ENCODE measurements around the gene DHRSX.
"Not testable (repeated sequence)": the region's sequence is repeated elsewhere in the genome, so short reads cannot be mapped to it uniquely, and the experiment has no call there.

DHRSX gene

GRCh38 chrX:2359522-2359921 lies 141.3 kb downstream of the DHRSX start:
- DNase-seq, result not testable (repeated sequence)

DNA sequence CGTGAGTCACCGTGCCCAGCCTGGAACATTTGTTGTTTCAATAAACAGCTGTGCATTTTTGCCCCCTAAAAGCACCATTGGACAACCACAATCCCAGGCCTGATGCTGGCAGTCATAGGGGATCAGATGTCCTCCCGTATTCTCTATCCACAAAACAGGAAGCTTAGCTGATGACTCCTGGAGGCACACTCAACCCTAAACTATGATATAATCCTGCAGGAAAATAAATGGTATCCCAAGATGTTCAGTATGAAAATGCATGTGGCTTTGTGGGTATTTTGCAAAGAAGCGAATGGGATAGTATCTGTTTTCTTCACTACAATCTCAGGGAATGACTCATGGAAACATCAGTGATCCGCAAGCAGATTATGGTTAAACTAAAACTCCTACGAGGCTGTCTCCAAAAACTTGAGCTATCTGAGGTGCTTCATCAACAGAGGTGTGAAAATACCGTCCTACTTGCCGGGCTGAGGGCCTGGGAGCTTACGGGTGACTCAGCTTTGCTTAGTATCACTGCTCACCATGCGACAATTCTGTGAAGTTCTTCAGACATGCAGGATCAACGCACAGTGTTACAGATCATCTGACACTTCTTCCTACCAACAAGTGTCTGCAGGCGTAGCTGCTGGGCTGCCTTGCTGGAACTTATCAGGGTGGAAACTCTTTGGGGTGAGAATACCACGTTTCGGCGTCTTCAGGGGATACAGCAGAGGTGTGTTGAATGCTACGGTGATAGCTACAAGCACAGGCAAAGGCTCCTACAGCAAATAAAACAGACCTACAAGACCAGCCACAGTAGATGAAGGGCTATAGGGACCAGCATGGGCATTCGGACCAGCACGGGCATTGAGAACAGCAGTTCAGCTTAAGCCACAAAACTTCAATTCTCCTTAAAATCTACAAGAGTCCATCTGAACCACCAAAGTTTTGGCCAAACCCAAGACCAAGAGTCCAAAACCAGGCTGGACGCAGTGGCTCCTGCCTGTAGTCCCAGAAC lies 148.5 kb downstream of the DHRSX start:
- no peak for DNase-seq

- DNase-seq, result no peak
These were observed 149.5 kb downstream of the DHRSX start for GRCh38 chrX:2351321-2351720.

DNA sequence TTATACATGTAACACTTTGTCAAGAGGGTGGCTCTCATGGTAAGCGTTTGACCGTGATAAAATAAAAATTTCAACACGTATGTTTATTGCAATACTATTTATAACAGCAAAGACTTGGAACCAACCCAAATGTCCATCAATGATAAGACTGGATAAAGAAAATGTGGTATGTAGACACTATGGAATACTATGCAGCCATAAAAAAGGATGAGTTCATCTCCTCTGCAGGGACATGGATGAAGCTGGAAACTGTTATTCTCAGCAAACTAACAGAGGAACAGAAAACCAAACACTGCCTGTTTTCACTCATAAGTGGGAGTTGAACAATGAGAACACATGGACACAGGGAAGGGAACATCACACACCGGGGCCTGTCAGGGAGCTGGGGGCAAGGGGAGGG lies 150.1 kb downstream of the DHRSX start:
- not testable (repeated sequence) for DNase-seq

DNA sequence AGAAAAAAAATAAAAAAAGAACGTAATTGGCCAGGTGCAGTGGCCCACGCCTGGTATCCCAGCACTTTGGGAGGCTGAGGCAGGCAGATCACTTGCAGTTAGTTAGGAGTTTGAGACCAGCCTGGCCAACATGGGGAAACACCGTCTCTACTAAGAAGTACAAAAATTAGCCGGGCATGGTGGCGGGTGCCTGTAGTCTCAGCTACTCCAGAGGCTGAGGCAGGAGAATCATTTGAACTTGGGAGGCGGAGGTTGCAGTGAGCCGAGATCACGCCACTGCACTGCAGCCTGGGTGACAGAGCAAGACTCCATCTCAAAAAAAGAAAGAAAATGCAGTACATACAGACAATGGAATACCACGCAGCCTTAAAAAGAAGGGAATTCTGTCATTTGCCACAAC lies 150.7 kb downstream of the DHRSX start:
- not testable (repeated sequence) for DNase-seq

GRCh38 chrX:2348211-2348610 lies 152.6 kb downstream of the DHRSX start:
- no peak for DNase-seq

GRCh38 chrX:2346158-2346557 lies 154.6 kb downstream of the DHRSX start:
- DNase-seq, result no peak

- no peak for DNase-seq
These were observed 155.2 kb downstream of the DHRSX start for GRCh38 chrX:2345562-2345961.

DNA sequence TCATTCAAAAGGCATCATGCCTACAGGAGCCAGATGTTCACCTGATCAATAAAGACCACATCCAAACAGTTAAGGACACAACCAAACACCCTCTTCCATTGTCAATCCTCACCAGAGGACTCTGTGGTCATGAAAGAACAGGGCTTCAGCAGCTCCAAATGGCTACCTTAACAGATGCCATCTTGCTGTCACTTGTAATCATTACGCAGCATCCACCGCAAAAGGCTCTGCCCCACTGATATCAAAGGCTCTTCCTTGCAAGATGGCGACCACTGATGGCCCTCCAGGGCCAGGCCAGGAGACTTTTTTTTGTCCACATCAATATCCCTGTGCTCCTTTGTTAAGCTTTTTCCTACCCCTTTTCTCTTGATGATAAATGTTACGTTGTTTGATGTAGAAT lies 157.4 kb downstream of the DHRSX start:
- DNase-seq, result no peak

- DNase-seq, result no peak
These were observed 157.9 kb downstream of the DHRSX start for GRCh38 chrX:2342874-2343273.

DNA sequence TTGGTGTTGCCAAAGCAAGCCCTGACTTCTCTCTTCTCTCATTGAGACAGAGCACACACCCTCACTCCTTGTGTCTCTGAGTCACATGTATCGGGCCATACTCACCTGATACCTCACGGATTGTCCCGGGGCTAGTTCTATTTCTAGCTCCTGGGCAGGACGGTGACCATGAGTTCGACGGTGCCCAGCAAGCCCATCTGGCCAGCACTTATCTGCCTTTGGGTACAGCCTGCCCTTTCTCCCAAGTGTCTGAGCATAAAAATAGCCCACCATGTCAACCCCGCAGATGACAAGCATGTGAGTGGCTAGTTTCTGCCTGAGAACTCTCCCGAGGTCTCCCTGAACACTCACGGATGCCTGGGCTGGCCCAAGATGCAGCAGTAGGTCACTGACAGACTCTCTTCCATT lies 158.5 kb downstream of the DHRSX start:
- no peak for DNase-seq

DNA sequence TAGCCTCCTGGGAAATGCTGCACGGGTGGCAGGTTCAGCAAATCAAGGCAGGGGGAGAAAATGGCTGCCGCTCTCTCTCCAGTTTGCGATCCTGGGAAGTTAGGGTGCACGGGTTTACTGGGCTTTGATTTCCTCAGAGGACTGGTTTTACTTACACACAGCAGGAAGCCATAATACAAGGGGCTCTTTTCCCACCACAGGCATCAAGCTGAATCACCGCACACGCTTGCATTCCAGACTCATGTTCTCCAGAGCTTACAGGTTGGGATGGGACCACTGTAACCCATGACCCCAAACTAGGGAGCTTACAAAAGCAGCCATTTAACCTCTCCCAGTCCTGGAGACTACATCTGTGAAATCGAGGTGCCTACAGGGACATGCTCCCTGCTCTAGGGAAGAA lies 159.8 kb downstream of the DHRSX start:
- no peak for DNase-seq

DNA sequence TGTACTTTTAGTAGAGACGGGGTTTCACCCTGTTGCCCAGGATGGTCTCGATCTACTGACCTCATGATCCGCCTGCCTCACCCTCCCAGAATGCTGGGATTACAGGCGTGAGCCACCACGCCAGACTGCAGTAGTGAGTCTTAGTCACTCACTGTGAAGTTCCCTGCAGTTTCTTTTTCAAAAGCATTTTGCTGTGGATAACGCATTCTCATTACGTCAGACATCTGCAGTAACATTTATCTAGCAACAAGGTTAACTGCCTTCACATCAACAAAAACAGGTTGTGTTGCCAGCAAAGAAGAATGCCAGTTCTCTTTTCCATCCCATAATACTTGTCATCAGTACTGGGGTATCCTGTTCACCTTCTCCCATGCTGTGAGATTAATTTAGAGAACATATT lies 164.6 kb downstream of the DHRSX start:
- DNase-seq, result no peak

GRCh38 chrX:2334237-2334636 lies 166.5 kb downstream of the DHRSX start:
- no peak for DNase-seq

- DNase-seq, result no peak
These were observed 168.5 kb downstream of the DHRSX start for GRCh38 chrX:2332252-2332651.

- no peak for DNase-seq
These were observed 169.9 kb downstream of the DHRSX start for GRCh38 chrX:2330910-2331309.

GRCh38 chrX:2330487-2330886 lies 170.3 kb downstream of the DHRSX start:
- DNase-seq, result no peak

DNA sequence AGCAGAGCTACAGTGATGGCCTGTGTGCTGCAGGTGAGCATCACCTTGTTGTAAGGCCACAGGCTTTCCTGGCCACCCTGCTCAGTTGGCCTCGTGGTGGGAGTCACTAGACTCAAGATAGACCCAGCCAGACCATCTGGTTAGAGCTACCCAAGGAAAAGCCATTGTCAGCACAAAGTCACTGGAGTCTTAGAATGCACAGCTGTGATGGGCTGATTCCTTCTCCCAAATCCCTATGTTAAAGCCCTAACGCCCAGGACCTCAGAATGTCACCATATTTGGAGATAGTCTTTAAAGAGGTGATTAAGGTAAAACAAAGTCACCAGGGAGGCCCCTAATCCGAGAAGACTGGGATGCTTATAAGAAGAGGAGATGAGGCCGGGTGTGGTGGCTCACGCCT lies 173.4 kb downstream of the DHRSX start:
- no peak for DNase-seq

GRCh38 chrX:2325076-2325784 lies 175.5 kb downstream of the DHRSX start:
- DNase-seq, result no peak

- DNase-seq, result no peak
These were observed 176.6 kb downstream of the DHRSX start for GRCh38 chrX:2324151-2324550.

DNA sequence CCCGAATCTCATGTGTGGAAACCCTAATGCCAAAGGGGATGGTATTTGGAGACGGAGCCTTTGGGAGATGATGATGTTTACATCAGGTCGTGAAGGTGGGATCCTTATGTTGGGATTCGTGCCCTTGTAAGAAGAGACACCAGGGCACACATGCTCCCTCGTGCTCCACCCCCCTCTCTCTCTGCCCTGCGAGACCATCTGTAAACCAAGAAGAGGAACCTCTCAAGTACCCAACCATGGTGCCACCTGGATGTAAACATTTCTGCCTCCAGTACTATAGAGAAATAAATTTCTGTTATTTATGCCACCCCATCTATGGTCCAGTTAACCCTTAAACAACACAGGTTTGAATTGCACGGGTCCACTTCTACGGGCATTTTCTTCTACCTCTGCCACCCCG lies 179.4 kb downstream of the DHRSX start:
- no peak for DNase-seq

DNA sequence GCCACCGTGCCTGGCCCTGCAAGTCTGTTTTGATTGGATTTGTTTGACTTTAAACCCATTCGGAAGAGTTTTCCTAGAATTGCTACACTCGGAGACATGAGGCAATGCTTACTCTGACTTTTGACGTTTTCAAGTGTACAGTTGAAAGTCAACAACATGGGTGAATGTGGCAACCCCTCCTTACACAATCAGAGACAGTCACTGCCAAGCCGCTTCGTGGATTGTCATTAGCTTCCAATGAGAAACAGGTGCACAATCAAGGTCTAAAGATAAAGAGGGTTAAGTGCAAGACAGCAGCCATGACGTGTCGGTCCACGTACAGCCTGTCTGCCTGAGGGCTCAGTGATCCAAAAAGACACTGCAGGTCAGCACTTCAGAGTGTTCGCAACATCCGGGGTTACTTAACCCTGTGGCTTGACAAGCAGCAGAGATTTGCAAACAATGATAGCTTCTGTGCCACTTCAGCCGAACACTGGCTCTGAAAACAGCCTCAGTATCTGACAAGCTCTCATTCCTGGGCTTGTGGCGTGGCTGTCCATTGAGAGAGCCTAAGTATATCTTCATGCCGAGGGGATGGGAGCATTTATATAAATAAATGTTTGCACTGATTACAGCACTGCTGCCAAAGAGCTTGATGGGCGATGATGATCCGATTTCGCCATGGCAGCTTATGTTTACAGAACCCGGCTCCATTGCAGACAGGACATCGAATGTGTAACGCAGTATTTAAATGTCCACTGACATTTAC lies 180.0 kb downstream of the DHRSX start:
- DNase-seq, result no peak

Data from nucleus accumbens (tissue), 56 donors.